ENCODE results near the gene PSMA6. TPM values are rescaled to one million over a fixed set of nuclear protein-coding genes. Genes with fewer than 3 reads are reported as not detected.
A peak's percentile ranks its signal among the peaks of the same experiment; 100 is the strongest.
"Not testable (repeated sequence)": the region's sequence is repeated elsewhere in the genome, so short reads cannot be mapped to it uniquely, and the experiment has no call there.

PSMA6 gene
- total and polyA plus RNA-seq, 2 of the 13 experiments (the other 11 are each of a cell fraction or from before 2014, with no cell fraction given): 525 to 1,109 TPM

DNA sequence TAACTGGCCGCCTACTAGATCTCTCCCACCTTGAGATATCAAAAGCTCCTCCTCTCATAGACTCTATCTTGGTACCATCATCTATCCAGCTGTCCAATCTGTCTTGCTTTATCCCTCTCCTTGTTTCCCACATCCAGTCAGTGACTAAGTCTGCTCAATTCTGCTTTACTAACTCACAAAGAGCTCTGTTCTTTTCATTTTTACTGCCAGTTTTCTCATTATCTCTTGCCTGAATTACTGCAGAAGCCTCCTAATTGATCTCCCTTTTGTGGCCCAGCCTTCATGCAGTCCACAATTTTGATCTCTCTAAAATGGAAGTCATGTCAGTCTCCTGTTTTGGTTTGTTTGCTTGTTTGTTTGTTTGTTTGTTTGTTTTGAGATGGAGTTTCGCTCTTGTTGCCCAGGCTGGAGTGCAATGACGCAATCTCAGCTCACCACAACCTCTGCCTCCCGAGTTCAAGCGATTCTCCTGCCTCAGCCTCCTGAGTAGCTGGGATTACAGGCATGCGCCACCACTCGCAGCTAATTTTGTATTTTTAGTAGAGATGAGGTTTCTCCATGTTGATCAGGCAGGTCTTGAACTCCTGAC lies 38.1 kb upstream of the PSMA6 start:
- intact Hi-C loops (cut with micrococcal nuclease; ENCODE audit: unreplicated experiment); H3K27me3 ChIP-seq (ENCODE audit: control insufficient read depth in 1 of 2, insufficient read depth in 2 of 2, low read length in 2 of 2); H4K20me1 ChIP-seq (ENCODE audit: insufficient read depth, low read length); H3K9me3 ChIP-seq (ENCODE audit: low read length); H3K27ac ChIP-seq (ENCODE audit: extremely low read length, insufficient read depth, low read length); H3K4me3 ChIP-seq (replicated peaks in 1 of 3; ENCODE audit: insufficient read depth in 1 of 3, low read depth in 2 of 3, low read length in 3 of 3); BruUV-seq (replicated peaks); H3K79me2 ChIP-seq (ENCODE audit: insufficient read depth, low read length); H3K9ac ChIP-seq (ENCODE audit: insufficient read depth, low read depth, low read length); H3K4me2 ChIP-seq (ENCODE audit: low read depth, low read length); in situ Hi-C loops (cut with HindIII; ENCODE audit: extremely low pct_ligation_motif_present, low pct_unique_long_range_greater_than_20kb); ATAC-seq; H2AFZ ChIP-seq (ENCODE audit: low read length); FAIRE-seq; CTCF ChIA-PET (ENCODE audit: low intra/inter-chr PET ratio, low total read pairs); DNase-seq (ENCODE audit: low spot score); H3K4me1 ChIP-seq (ENCODE audit: insufficient read depth, low read length); H3K36me3 ChIP-seq (replicated peaks in 1 of 2; ENCODE audit: control insufficient read depth in 1 of 2, insufficient read depth in 2 of 2, low read length in 2 of 2); TF ChIP-seq FOXA1, FOXP1, ATF7 (CRISPR knock-in tag; IDR thresholded peaks at IDR 0.05): not testable (repeated sequence)
- WGBS (ENCODE audit: low lambda C conversion rate): 96% methylated on average over 7 of the region's 7 CpGs
- TF ChIP-seq FOXP4 (CRISPR knock-in tag; IDR thresholded peaks at IDR 0.05) (0 out of 2 replicates have a peak, but pooled peaks have one; percentile 10), FOXA1 (IDR thresholded peaks at IDR 0.05) (peak; percentile 18; the same call in 1 of the 2 replicates), CEBPG (CRISPR knock-in tag; IDR thresholded peaks at IDR 0.05) (0 out of 2 replicates have a peak, but pooled peaks have one; percentile 12), JUNB (CRISPR knock-in tag; IDR thresholded peaks at IDR 0.05; ENCODE audit: borderline replicate concordance) (peak; percentile 27; the same call in 1 of the 2 replicates), FOXP1 (IDR thresholded peaks at IDR 0.05) (peak; percentile 65), ATF7 (IDR thresholded peaks at IDR 0.05) (peak; percentile 51), MNT (IDR thresholded peaks at IDR 0.05) (peak; percentile 20; the same call in 1 of the 2 replicates)
- POLR2A ChIA-PET: interaction anchor here (1.8 kb wide), 1 partner anchor 38 kb away, joined by 8 read pairs; the partner anchor contains the start of gene PSMA6
